GM12892 (cell line): ENCODE results near the gene GRM7. TPM values are rescaled to one million over a fixed set of nuclear protein-coding genes. Genes with fewer than 3 reads are reported as not detected.

Source experiments
- DNase-seq: peaks from one replicate; pipeline ENCODE4 v3.0.0; 2011; ENCODE audit not compliant: insufficient read length
- FAIRE-seq: peaks from 2 replicates; lab custom pipeline; 2011; peaks lifted over from hg19 to GRCh38; lab: Jason Lieb, UNC
- POLR2A ChIP-seq: IDR thresholded peaks from 2 replicates; pipeline ENCODE4 v1.6.1; 2011; ENCODE audit warnings: low read depth, low read length, control low read depth
- POLR2AphosphoS5 ChIP-seq: IDR thresholded peaks from 2 replicates; pipeline ENCODE4 v1.6.1; 2011; ENCODE audit warnings: low read depth, low read length, control low read depth
- TAF1 ChIP-seq: IDR thresholded peaks from 2 replicates; pipeline ENCODE4 v1.6.1; 2011; ENCODE audit warnings: low read depth, mild to moderate bottlenecking, control low read depth, low read length, borderline replicate concordance
- polyA plus RNA-seq: library from polyadenylated mRNA; unstranded; fragments of >200 nt; gene quantifications from one replicate; pipeline ENCODE4 v1.2.1, GENCODE V29; 2012; ENCODE audit warnings: missing spikeins, inconsistent platforms; ENCODE audit not compliant: missing spikeins

Gene GRM7
- polyA plus RNA-seq, result not detected

- TF ChIP-seq POLR2A, result no peak
- no peak for TF ChIP-seq TAF1
- TF ChIP-seq POLR2AphosphoS5, result no peak
- no peak for FAIRE-seq
- DNase-seq, result no peak
These were observed at the start of gene GRM7 for GRCh38 chr3:6860954-6861624. Gene GRM7, plus strand, starts transcription at chr3:6861115.

GRCh38 chr3:6821411-6821810 is 39.5 kb upstream of the GRM7 start:
- DNase-seq, result no peak
- TF ChIP-seq POLR2AphosphoS5 (no peak), TAF1 (no peak), POLR2A (no peak)
- FAIRE-seq, result no peak

- DNase-seq (no peak), FAIRE-seq (no peak)
- no peak for TF ChIP-seq POLR2A
- no peak for TF ChIP-seq POLR2AphosphoS5
- no peak for TF ChIP-seq TAF1
These were observed 35.4 kb upstream of the GRM7 start for GRCh38 chr3:6825524-6825923.

GRCh38 chr3:6827453-6827852 is 33.5 kb upstream of the GRM7 start:
- TF ChIP-seq POLR2A (no peak), TAF1 (no peak), POLR2AphosphoS5 (no peak)
- DNase-seq, result no peak
- FAIRE-seq, result no peak

GRCh38 chr3:6844723-6845122 is 16.2 kb upstream of the GRM7 start:
- no peak for FAIRE-seq
- no peak for DNase-seq
- TF ChIP-seq TAF1 (no peak), POLR2AphosphoS5 (no peak), POLR2A (no peak)

- TF ChIP-seq TAF1 (no peak), POLR2AphosphoS5 (no peak), POLR2A (no peak)
- DNase-seq (no peak), FAIRE-seq (no peak)
These were observed 6.7 kb upstream of the GRM7 start for GRCh38 chr3:6854184-6854583.

GRCh38 chr3:6857510-6857909 is 3.4 kb upstream of the GRM7 start:
- DNase-seq, result no peak
- no peak for FAIRE-seq
- TF ChIP-seq POLR2A (no peak), TAF1 (no peak), POLR2AphosphoS5 (no peak)

GRCh38 chr3:6860149-6860953 is 564 bp upstream of the GRM7 start:
- DNase-seq (no peak), FAIRE-seq (no peak)
- TF ChIP-seq POLR2A, result no peak
- TF ChIP-seq TAF1, result no peak
- no peak for TF ChIP-seq POLR2AphosphoS5

- TF ChIP-seq POLR2A, result no peak
- no peak for TF ChIP-seq POLR2AphosphoS5
- no peak for TF ChIP-seq TAF1
These were observed 698 bp downstream of the GRM7 start for GRCh38 chr3:6861625-6862000.

GRCh38 chr3:6862041-6862879 is 1.3 kb downstream of the GRM7 start:
- TF ChIP-seq POLR2AphosphoS5 (no peak), TAF1 (no peak), POLR2A (no peak)
- DNase-seq, result no peak
- no peak for FAIRE-seq

More at GRCh38 chr3:6861625-6862000, 698 bp downstream of the GRM7 start:
- DNase-seq (no peak), FAIRE-seq (no peak)

GRCh38 chr3:6862880-6863195 is 1.9 kb downstream of the GRM7 start:
- TF ChIP-seq POLR2A (no peak), POLR2AphosphoS5 (no peak), TAF1 (no peak)
- no peak for FAIRE-seq
- DNase-seq, result no peak

GRCh38 chr3:6867269-6867668 is 6.4 kb downstream of the GRM7 start:
- no peak for TF ChIP-seq POLR2A
- TF ChIP-seq POLR2AphosphoS5, result no peak
- TF ChIP-seq TAF1, result no peak
- DNase-seq, result no peak

More at GRCh38 chr3:6867269-6867668, 6.4 kb downstream of the GRM7 start:
- FAIRE-seq, result no peak
